GM12878 (cell line): Measurements from ENCODE around the gene OR2C1. TPM values are rescaled to one million over a fixed set of nuclear protein-coding genes. Genes with fewer than 3 reads are reported as not detected.
A peak's percentile ranks its signal among the peaks of the same experiment; 100 is the strongest.

Experiments
- E2F4 ChIP-seq: IDR thresholded peaks from 2 replicates; pipeline ENCODE4 v1.6.1; 2012; ENCODE audit warnings: low read depth, low read length, improper control_type of control experiment
- ELK1 ChIP-seq: IDR thresholded peaks from 2 replicates; pipeline ENCODE4 v1.6.1; 2012; ENCODE audit warnings: low read depth, low read length, improper control_type of control experiment
- EZH2 ChIP-seq: IDR thresholded peaks from 2 replicates; pipeline ENCODE4 v1.6.1; 2012; ENCODE audit warnings: low read depth, mild to moderate bottlenecking, control low read depth, inconsistent platforms, low read length, borderline replicate concordance; ENCODE audit not compliant: control insufficient read depth
- MAX ChIP-seq: IDR thresholded peaks from 2 replicates; pipeline ENCODE4 v1.6.1; 2012; ENCODE audit warnings: low read depth, low read length, improper control_type of control experiment
- MXI1 ChIP-seq: fragments of 150-350 bp; IDR thresholded peaks from 2 replicates; pipeline ENCODE4 v1.6.1; 2011; ENCODE audit warnings: low read depth, mild to moderate bottlenecking, inconsistent platforms, low read length, improper control_type of control experiment
- SKIL ChIP-seq: fragments of 450-650 bp; IDR thresholded peaks from 2 replicates; pipeline ENCODE4 v1.6.1; 2017; ENCODE audit warnings: mild to moderate bottlenecking, low read depth, inconsistent platforms; ENCODE audit not compliant: poor library complexity, severe bottlenecking
- polyA plus RNA-seq, 11 experiments: library from polyadenylated mRNA; depleted of rRNA in 4 of 11; unstranded in 6 of 11; stranded (reverse) in 5 of 11; fragments of >200 nt; fragmentation: Nextera tagmentation in 4 of 11; fragmentation: Illumina TruSeq in 1 of 11; extraction: Ambion mirVana in 4 of 11; extraction: Trizol in 1 of 11; gene quantifications; 1 replicate in 1 of 11; 2 replicates in 10 of 11; pipeline versions ENCODE4 v1.2.1 to v1.2.3, GENCODE V29; 2011 to 2016; ENCODE audit warnings: inconsistent platforms in 2 of 11, missing spikeins in 2 of 11, low read depth in 1 of 11
- total RNA-seq, 4 experiments: library from RNA; depleted of rRNA in 3 of 4; stranded (reverse); fragments of >200 nt in 3 of 4; fragmentation: Illumina TruSeq in 1 of 4; extraction: Trizol in 1 of 4; gene quantifications; 2 replicates each; pipeline versions ENCODE4 v1.2.1 to v1.2.3, GENCODE V29; 2013 to 2021

OR2C1 gene
- total and polyA plus RNA-seq, 10 of the 15 experiments (the other 5 are each of a cell fraction or from before 2014, with no cell fraction given) = 0.05 to 0.21 (median 0.14) TPM; not detected in 5

GRCh38 chr16:3364774-3365427 lies 9.2 kb downstream of the OR2C1 start (continued):
- TF ChIP-seq SKIL (no peak), MAX (0 out of 2 replicates have a peak, but pooled peaks have one; percentile 23), ELK1 (peak; percentile 32; the same call in 1 of the 2 replicates), E2F4 (no peak), MXI1 (no peak), EZH2 (no peak)
